ENCODE measurements around the gene LARP4B. TPM values are rescaled to one million over a fixed set of nuclear protein-coding genes. Genes with fewer than 3 reads are reported as not detected.

The LARP4B gene
- total RNA-seq, 1 donor from 2014 or later, result 64.2 TPM

DNA sequence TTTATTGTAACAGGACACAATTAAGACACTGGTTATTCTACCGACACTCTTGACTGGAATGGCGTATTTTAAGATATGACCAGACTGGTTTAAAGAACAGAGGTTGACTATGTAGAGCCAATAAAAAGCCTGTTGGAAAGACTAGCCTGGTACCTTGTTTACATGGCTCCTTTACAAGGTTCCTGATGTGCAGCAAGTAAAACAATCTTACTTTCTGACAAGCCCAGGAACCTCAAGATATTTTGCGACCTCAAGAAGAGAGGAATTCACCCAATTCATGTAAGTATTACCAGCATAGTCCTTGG is 14.1 kb downstream of the LARP4B start:
- intact Hi-C loops (cut with micrococcal nuclease), result no loop called here
- Histone ChIP-seq H3K36me3 (no peaks in the 10 kb centered on the region), H3K27ac (replicated peaks) (no peak overlapping the region), H3K27me3 (ENCODE audit: low read depth) (no peaks in the 10 kb centered on the region), H3K4me1 (peaks cover 34% of the 10 kb centered on the region), H3K9me3 (replicated peaks) (no peaks in the 10 kb centered on the region), H3K4me3 (no peak overlapping the region)
- TF ChIP-seq, protein P1, sequence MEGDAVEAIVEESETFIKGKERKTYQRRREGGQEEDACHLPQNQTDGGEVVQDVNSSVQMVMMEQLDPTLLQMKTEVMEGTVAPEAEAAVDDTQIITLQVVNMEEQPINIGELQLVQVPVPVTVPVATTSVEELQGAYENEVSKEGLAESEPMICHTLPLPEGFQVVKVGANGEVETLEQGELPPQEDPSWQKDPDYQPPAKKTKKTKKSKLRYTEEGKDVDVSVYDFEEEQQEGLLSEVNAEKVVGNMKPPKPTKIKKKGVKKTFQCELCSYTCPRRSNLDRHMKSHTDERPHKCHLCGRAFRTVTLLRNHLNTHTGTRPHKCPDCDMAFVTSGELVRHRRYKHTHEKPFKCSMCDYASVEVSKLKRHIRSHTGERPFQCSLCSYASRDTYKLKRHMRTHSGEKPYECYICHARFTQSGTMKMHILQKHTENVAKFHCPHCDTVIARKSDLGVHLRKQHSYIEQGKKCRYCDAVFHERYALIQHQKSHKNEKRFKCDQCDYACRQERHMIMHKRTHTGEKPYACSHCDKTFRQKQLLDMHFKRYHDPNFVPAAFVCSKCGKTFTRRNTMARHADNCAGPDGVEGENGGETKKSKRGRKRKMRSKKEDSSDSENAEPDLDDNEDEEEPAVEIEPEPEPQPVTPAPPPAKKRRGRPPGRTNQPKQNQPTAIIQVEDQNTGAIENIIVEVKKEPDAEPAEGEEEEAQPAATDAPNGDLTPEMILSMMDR (IDR thresholded peaks at IDR 0.05; ENCODE audit: borderline replicate concordance), result no peak
- DNase-seq, result no peak

- Histone ChIP-seq H3K27ac (replicated peaks) (no peak overlapping the region), H3K36me3 (no peaks in the 10 kb centered on the region), H3K4me3 (no peak overlapping the region), H3K4me1 (peaks cover 34% of the 10 kb centered on the region), H3K9me3 (replicated peaks) (no peaks in the 10 kb centered on the region), H3K27me3 (ENCODE audit: low read depth) (no peaks in the 10 kb centered on the region)
- TF ChIP-seq, protein P1 (IDR thresholded peaks at IDR 0.05; ENCODE audit: borderline replicate concordance), result no peak
- intact Hi-C loops (cut with micrococcal nuclease), result no loop called here
- no peak for DNase-seq
Measured at GRCh38 chr10:916716-917415, 14.6 kb downstream of the LARP4B start.

DNA sequence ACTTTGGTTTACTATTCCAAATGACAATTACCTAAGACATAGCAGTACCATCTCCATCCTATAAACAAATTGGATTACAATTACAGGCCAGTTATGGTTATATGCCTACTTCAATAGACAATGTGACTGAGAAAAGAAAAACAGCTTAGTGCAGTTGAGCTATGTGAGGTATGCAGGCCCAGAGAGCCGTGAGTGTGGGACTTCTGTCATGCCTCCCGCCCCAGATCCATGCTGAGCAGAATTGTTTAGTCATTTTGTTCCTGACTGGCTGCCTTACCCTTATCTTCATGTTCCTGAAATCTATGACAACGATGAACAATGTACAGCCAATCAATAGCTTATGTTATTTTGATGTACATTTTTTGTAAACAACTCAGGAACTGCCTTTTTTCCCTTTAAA is 21.7 kb downstream of the LARP4B start:
- Histone ChIP-seq H3K4me1 (peaks cover 29% of the 10 kb centered on the region), H3K9me3 (replicated peaks) (no peaks in the 10 kb centered on the region), H3K4me3 (no peak overlapping the region), H3K27ac (replicated peaks) (peak overlapping the region; percentile 66), H3K36me3 (peaks cover 8% of the 10 kb centered on the region), H3K27me3 (ENCODE audit: low read depth) (no peaks in the 10 kb centered on the region)
- peak; percentile 32 for DNase-seq
- TF ChIP-seq, protein P1 (IDR thresholded peaks at IDR 0.05; ENCODE audit: borderline replicate concordance), result no peak
- intact Hi-C loops (cut with micrococcal nuclease), result no loop called here

DNA sequence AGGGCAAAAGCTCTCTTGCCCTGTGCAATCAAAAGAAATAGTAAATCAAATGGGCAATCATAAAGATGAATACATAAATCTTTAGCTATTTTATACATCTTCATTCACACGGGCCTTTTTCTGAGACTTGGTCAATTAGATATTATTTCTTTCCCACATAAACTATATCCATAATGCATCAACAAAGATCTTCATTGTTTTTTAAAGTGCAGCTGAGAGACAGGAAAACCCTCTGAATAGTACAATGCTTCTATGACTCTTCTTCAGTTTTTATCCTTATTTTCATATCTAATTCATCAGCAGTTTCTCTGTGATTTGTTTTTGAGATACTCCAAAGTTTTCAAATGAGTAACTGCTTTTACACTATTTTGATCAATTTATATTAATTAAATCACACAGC is 25.5 kb downstream of the LARP4B start:
- H3K27ac ChIP-seq (replicated peaks), result no peak overlapping the region
- H3K36me3 ChIP-seq, result peaks cover 5% of the 10 kb centered on the region
- no peaks in the 10 kb centered on the region for H3K9me3 ChIP-seq (replicated peaks)
- TF ChIP-seq, protein P1 (IDR thresholded peaks at IDR 0.05; ENCODE audit: borderline replicate concordance), result no peak
- H3K27me3 ChIP-seq (ENCODE audit: low read depth), result no peaks in the 10 kb centered on the region
- DNase-seq, result no peak
- H3K4me1 ChIP-seq, result peaks cover 37% of the 10 kb centered on the region
- H3K4me3 ChIP-seq, result no peak overlapping the region
- intact Hi-C loops (cut with micrococcal nuclease), result no loop called here

GRCh38 chr10:905503-905902 is 26.0 kb downstream of the LARP4B start:
- TF ChIP-seq, protein P1 (IDR thresholded peaks at IDR 0.05; ENCODE audit: borderline replicate concordance), result no peak
- peaks cover 5% of the 10 kb centered on the region for H3K36me3 ChIP-seq
- H3K9me3 ChIP-seq (replicated peaks), result no peaks in the 10 kb centered on the region
- no peak for DNase-seq
- peaks cover 33% of the 10 kb centered on the region for H3K4me1 ChIP-seq
- no peak overlapping the region for H3K27ac ChIP-seq (replicated peaks)
- H3K4me3 ChIP-seq, result no peak overlapping the region
- no peaks in the 10 kb centered on the region for H3K27me3 ChIP-seq (ENCODE audit: low read depth)
- intact Hi-C loops (cut with micrococcal nuclease), result no loop called here
